Measurements from ENCODE around the gene PDE6G.

DNA sequence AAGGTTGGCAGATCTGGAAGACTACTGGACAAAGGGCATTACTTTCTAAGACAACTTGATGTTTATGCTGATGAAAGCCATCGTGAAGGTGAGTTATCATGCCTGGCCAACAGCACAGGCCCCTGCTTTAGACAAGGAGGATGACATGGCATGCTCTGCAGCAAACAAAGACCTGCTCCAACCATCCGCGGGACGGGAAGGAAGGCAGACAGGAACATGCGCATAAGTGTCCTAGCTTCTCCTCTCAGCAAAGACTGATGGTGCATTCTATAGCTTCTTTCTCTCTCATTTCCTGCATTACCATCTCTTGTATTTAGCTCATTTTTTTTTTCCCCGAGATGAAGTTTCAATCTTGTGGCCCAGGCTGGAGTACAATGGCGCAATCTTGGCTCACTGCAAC, 24.9 kb downstream of the PDE6G start:
- TF ChIP-seq, protein P1, sequence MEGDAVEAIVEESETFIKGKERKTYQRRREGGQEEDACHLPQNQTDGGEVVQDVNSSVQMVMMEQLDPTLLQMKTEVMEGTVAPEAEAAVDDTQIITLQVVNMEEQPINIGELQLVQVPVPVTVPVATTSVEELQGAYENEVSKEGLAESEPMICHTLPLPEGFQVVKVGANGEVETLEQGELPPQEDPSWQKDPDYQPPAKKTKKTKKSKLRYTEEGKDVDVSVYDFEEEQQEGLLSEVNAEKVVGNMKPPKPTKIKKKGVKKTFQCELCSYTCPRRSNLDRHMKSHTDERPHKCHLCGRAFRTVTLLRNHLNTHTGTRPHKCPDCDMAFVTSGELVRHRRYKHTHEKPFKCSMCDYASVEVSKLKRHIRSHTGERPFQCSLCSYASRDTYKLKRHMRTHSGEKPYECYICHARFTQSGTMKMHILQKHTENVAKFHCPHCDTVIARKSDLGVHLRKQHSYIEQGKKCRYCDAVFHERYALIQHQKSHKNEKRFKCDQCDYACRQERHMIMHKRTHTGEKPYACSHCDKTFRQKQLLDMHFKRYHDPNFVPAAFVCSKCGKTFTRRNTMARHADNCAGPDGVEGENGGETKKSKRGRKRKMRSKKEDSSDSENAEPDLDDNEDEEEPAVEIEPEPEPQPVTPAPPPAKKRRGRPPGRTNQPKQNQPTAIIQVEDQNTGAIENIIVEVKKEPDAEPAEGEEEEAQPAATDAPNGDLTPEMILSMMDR (IDR thresholded peaks at IDR 0.05; ENCODE audit: low read depth, low read length, missing input control) = no peak
- TF ChIP-seq HNF4A (conservative IDR thresholded peaks at IDR 0.05) = no peak
- TF ChIP-seq, protein P2, sequence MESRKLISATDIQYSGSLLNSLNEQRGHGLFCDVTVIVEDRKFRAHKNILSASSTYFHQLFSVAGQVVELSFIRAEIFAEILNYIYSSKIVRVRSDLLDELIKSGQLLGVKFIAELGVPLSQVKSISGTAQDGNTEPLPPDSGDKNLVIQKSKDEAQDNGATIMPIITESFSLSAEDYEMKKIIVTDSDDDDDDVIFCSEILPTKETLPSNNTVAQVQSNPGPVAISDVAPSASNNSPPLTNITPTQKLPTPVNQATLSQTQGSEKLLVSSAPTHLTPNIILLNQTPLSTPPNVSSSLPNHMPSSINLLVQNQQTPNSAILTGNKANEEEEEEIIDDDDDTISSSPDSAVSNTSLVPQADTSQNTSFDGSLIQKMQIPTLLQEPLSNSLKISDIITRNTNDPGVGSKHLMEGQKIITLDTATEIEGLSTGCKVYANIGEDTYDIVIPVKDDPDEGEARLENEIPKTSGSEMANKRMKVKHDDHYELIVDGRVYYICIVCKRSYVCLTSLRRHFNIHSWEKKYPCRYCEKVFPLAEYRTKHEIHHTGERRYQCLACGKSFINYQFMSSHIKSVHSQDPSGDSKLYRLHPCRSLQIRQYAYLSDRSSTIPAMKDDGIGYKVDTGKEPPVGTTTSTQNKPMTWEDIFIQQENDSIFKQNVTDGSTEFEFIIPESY (IDR thresholded peaks at IDR 0.05) = no peak
- TF ChIP-seq, protein P3, sequence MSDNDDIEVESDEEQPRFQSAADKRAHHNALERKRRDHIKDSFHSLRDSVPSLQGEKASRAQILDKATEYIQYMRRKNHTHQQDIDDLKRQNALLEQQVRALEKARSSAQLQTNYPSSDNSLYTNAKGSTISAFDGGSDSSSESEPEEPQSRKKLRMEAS (IDR thresholded peaks at IDR 0.05) = no peak
